HCT116 (cell line): Measurements from ENCODE around the gene LPAR1. TPM values are rescaled to one million over a fixed set of nuclear protein-coding genes. Genes with fewer than 3 reads are reported as not detected.

Source experiments
- ATAC-seq: fragments of 200-7000 bp; cut with Tn5 transposase; 2 replicates; pipeline ENCODE4 v1.9.1; 2020; ENCODE audit warnings: mild to moderate bottlenecking, moderate library complexity
- BruUV-seq: library from RNA; stranded (reverse); fragments of 400-500 nt; replicated peaks from 2 replicates; lab custom pipeline; 2021; lab: Mats Ljungman, UMichigan
- CTCF ChIA-PET: fragments of 300-600 bp; sonication (Branson Sonifier 250); formaldehyde crosslinking; loops from one replicate; lab custom pipeline; 2021; ENCODE audit warnings: antibody characterized with exemption; lab: Charles Lee
- POLR2A ChIA-PET: fragments of 300-600, 350-600 bp; sonication (Branson Sonifier 250); formaldehyde crosslinking; loops from one replicate; lab custom pipeline; 2021; ENCODE audit warnings: antibody characterized with exemption; lab: Charles Lee
- RAD21 ChIA-PET, 2 experiments: fragments of 300-600 bp; sonication (Branson Sonifier 250); formaldehyde crosslinking; loops; one replicate each; lab custom pipeline; 2023; ENCODE audit warnings: low total read pairs in 2 of 2; ENCODE audit not compliant: uncharacterized antibody in 2 of 2, unreplicated experiment in 2 of 2, low non-redundant PET in 1 of 2; lab: Charles Lee
- DNase-seq: peaks from one replicate; pipeline ENCODE4 v3.0.0-alpha.2; 2010; ENCODE audit warnings: low read depth, low spot score
- H2AFZ ChIP-seq: fragments of 200-600 bp; shearing (Covaris generic), sonication (generic); 2 replicates; pipeline ENCODE4 v1.6.1; 2017; ENCODE audit warnings: low read depth, mixed run types, mixed read lengths, antibody characterized with exemption, low read length; ENCODE audit not compliant: poor library complexity, severe bottlenecking
- H3K27ac ChIP-seq: 2 replicates; pipeline ENCODE4 v1.5.1; 2012; ENCODE audit warnings: low read depth, low read length
- H3K27me3 ChIP-seq: fragments of 200-600 bp; sonication (generic); 2 replicates; pipeline ENCODE4 v1.6.1; 2016; ENCODE audit warnings: mixed run types, low read length, mixed read lengths; ENCODE audit not compliant: insufficient read depth
- H3K36me3 ChIP-seq, 2 experiments: fragments of 200-500 bp in 1 of 2; fragments of 200-600 bp in 1 of 2; sonication (Bioruptor generic) in 1 of 2; sonication (generic) in 1 of 2; 2 replicates each; pipeline versions ENCODE4 v1.5.1 to v1.6.1; 2014 to 2016; ENCODE audit warnings: low read length in 2 of 2, inconsistent platforms in 1 of 2, mixed read lengths in 1 of 2, mixed run types in 1 of 2; ENCODE audit not compliant: insufficient read depth in 2 of 2, control insufficient read depth in 1 of 2
- H3K4me1 ChIP-seq, 2 experiments: fragments of 200-600 bp in 1 of 2; sonication (generic) in 1 of 2; 2 replicates each; pipeline versions ENCODE4 v1.5.1 to v1.6.1; 2012 to 2017; ENCODE audit warnings: low read length in 2 of 2, inconsistent platforms in 1 of 2, mild to moderate bottlenecking in 1 of 2, mixed read lengths in 1 of 2, mixed run types in 1 of 2, moderate library complexity in 1 of 2; ENCODE audit not compliant: insufficient read depth in 2 of 2, control insufficient read depth in 1 of 2
- H3K4me2 ChIP-seq: fragments of 200-600 bp; sonication (generic); 2 replicates; pipeline ENCODE4 v1.6.1; 2017; ENCODE audit warnings: mixed run types, low read length, mixed read lengths
- H3K4me3 ChIP-seq, 2 experiments: fragments of 200-600 bp in 1 of 2; sonication (generic) in 1 of 2; replicated peaks in 1 of 2; 2 replicates each; pipeline ENCODE4 v1.5.1; 2011 to 2016; ENCODE audit warnings: low read length in 2 of 2, control low read depth in 1 of 2, low read depth in 1 of 2, mild to moderate bottlenecking in 1 of 2, mixed read lengths in 1 of 2, mixed run types in 1 of 2
- H3K79me2 ChIP-seq: fragments of 200-600 bp; sonication (generic); 2 replicates; pipeline ENCODE4 v1.6.1; 2017; ENCODE audit warnings: mild to moderate bottlenecking, mixed run types, low read length, moderate library complexity, mixed read lengths; ENCODE audit not compliant: insufficient read depth
- H3K9ac ChIP-seq: fragments of 200-600 bp; sonication (generic); 2 replicates; pipeline ENCODE4 v1.6.1; 2016; ENCODE audit warnings: low read length, mixed read lengths
- H3K9me2 ChIP-seq: fragments of 200-600 bp; sonication (generic), shearing (Covaris generic); 2 replicates; pipeline ENCODE4 v1.6.1; 2017; ENCODE audit warnings: mixed run types, mild to moderate bottlenecking, moderate library complexity; ENCODE audit not compliant: insufficient read depth
- H3K9me3 ChIP-seq, 2 experiments: fragments of 200-500 bp in 1 of 2; fragments of 200-600 bp in 1 of 2; sonication (Bioruptor generic) in 1 of 2; sonication (generic) in 1 of 2; 2 replicates each; pipeline ENCODE4 v1.6.1; 2014 to 2017; ENCODE audit warnings: low read length in 2 of 2, mixed read lengths in 2 of 2, inconsistent platforms in 1 of 2, low read depth in 1 of 2, mild to moderate bottlenecking in 1 of 2, mixed run types in 1 of 2, moderate library complexity in 1 of 2; ENCODE audit not compliant: control insufficient read depth in 1 of 2, insufficient read depth in 1 of 2
- H4K20me1 ChIP-seq: fragments of 200-600 bp; sonication (generic), shearing (Covaris generic); 2 replicates; pipeline ENCODE4 v1.6.1; 2017; ENCODE audit warnings: mixed run types, mild to moderate bottlenecking, moderate library complexity; ENCODE audit not compliant: insufficient read depth
- CEBPB ChIP-seq: IDR thresholded peaks from 2 replicates; pipeline ENCODE4 v1.6.1; 2012; ENCODE audit warnings: low read depth
- EGR1 ChIP-seq: IDR thresholded peaks from 2 replicates; pipeline ENCODE4 v1.6.1; 2012; ENCODE audit warnings: low read depth
- ELF1 ChIP-seq: IDR thresholded peaks from 2 replicates; pipeline ENCODE4 v1.6.1; 2012; ENCODE audit warnings: low read depth, borderline replicate concordance
- EZH2 ChIP-seq: fragments of 200-600 bp; sonication (generic); IDR thresholded peaks from 2 replicates; pipeline ENCODE4 v1.6.1; 2017; ENCODE audit warnings: antibody characterized with exemption, mixed run types
- EZH2phosphoT487 ChIP-seq: fragments of 200-600 bp; IDR thresholded peaks from 2 replicates; pipeline ENCODE4 v1.6.1; 2018; ENCODE audit warnings: antibody characterized with exemption, borderline replicate concordance
- FOSL1 ChIP-seq: IDR thresholded peaks from 2 replicates; pipeline ENCODE4 v1.6.1; 2012; ENCODE audit warnings: low read depth
- JUND ChIP-seq: IDR thresholded peaks from 2 replicates; pipeline ENCODE4 v1.6.1; 2012
- POLR2A ChIP-seq: IDR thresholded peaks from 2 replicates; pipeline ENCODE4 v1.7.0; 2011; ENCODE audit warnings: borderline replicate concordance; ENCODE audit not compliant: insufficient read depth, insufficient read length; ENCODE audit errors: extremely low read depth
- RAD21 ChIP-seq: IDR thresholded peaks from 2 replicates; pipeline ENCODE4 v1.6.1; 2012; ENCODE audit warnings: low read depth, mild to moderate bottlenecking
- SIN3A ChIP-seq: IDR thresholded peaks from 2 replicates; pipeline ENCODE4 v1.6.1; 2012; ENCODE audit warnings: low read depth
- SP1 ChIP-seq: IDR thresholded peaks from 2 replicates; pipeline ENCODE4 v1.6.1; 2012; ENCODE audit warnings: low read depth
- SRF ChIP-seq: IDR thresholded peaks from 2 replicates; pipeline ENCODE4 v1.6.1; 2012; ENCODE audit warnings: low read depth
- TCF7L2 ChIP-seq: IDR thresholded peaks from 2 replicates; pipeline ENCODE4 v1.7.0; 2011; ENCODE audit warnings: borderline replicate concordance, inconsistent platforms; ENCODE audit not compliant: insufficient read depth, insufficient read length; ENCODE audit errors: extremely low read depth
- YY1 ChIP-seq: IDR thresholded peaks from 2 replicates; pipeline ENCODE4 v1.6.1; 2011; ENCODE audit warnings: low read length, low read depth, moderate library complexity, mild to moderate bottlenecking; ENCODE audit not compliant: insufficient replicate concordance; ENCODE audit errors: extremely low read depth
- ZFX ChIP-seq: fragments of 450-650 bp; IDR thresholded peaks from 2 replicates; pipeline ENCODE4 v1.6.1; 2017
- ZNF274 ChIP-seq: fragments of 200-500 bp; sonication (Bioruptor generic); IDR thresholded peaks from 2 replicates; pipeline ENCODE4 v1.6.1; 2014; ENCODE audit warnings: mild to moderate bottlenecking, low read depth, low read length, inconsistent platforms
- intact Hi-C: fragments of 100-400 bp; cut with micrococcal nuclease; formaldehyde crosslinking; loops from 2 replicates; pipeline ENCODE4 v1.10.0; 2022
- total RNA-seq: library from RNA; stranded (reverse); gene quantifications from one replicate; pipeline ENCODE4 v1.2.1, GENCODE V29; 2021; ENCODE audit not compliant: unreplicated experiment
- TF ChIP-seq, protein P1 (sequence below): IDR thresholded peaks from 2 replicates; pipeline ENCODE4 v1.6.1; 2011; ENCODE audit warnings: mild to moderate bottlenecking, low read length, moderate library complexity; ENCODE audit not compliant: insufficient replicate concordance; ENCODE audit errors: extremely low read depth
- TF ChIP-seq, protein P2 (sequence below): IDR thresholded peaks from 2 replicates; pipeline ENCODE4 v1.6.1; 2012; ENCODE audit warnings: low read depth
- TF ChIP-seq, protein P3 (sequence below): IDR thresholded peaks from 2 replicates; pipeline ENCODE4 v1.6.1; 2012

The LPAR1 gene
- total RNA-seq, 1 experiment from 2014 or later: 7.4 TPM

DNA sequence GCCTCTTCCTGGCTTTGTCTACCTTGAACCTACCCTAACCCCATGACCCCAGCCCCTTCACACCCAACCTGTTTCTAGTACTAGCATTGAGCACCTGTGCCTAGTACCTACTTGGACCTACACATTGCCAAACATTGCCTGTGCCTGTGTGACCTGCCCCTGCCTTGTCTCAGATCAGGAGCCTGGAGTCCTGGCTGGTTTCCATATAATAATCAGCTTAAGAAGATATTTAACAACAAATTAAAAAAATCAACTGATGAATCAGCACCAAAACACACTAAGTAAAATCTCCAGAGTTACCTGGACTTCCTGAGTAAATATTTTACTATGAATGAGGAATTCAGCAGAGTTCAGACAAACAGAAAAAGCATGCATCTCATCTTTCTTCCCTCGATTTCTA is 17.7 kb downstream of the LPAR1 start (continued):
- TF ChIP-seq, protein P1, sequence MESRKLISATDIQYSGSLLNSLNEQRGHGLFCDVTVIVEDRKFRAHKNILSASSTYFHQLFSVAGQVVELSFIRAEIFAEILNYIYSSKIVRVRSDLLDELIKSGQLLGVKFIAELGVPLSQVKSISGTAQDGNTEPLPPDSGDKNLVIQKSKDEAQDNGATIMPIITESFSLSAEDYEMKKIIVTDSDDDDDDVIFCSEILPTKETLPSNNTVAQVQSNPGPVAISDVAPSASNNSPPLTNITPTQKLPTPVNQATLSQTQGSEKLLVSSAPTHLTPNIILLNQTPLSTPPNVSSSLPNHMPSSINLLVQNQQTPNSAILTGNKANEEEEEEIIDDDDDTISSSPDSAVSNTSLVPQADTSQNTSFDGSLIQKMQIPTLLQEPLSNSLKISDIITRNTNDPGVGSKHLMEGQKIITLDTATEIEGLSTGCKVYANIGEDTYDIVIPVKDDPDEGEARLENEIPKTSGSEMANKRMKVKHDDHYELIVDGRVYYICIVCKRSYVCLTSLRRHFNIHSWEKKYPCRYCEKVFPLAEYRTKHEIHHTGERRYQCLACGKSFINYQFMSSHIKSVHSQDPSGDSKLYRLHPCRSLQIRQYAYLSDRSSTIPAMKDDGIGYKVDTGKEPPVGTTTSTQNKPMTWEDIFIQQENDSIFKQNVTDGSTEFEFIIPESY: no peak
- TF ChIP-seq EZH2phosphoT487 (no peak), CEBPB (no peak)

DNA sequence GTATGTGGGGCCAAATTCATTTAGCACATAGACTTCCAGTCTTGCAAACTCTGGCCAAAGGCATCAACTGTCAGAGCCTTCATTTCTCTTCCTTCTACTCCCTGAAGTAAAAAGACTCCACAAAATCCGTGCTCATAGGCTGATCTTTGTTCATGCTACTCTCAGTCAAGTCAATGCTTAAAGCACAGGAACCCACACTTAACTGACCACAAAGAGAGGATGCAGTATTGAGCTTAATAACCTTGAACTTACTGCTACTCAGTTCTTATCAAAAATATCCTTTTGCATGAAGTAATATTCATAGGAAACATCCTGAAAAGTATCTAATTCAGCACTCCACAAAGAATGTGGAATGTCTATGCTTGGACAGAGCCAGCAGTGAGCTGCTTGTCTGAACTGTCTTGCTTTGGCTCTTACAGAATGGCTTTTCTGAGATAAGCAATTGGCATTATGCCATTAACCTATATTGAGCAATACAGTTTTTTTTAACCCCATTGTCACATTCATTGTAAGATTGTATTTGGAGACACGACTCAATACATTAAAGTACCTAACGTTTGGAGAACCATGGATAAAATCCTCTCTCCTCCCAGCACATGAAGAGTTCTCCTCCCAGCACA is 21.7 kb downstream of the LPAR1 start:
- RAD21 ChIA-PET: no interaction called here
- CTCF ChIA-PET: no interaction called here
- Histone ChIP-seq H3K79me2 (no peaks in the 10 kb centered on the region), H3K9me3 (no peaks in the 10 kb centered on the region), H2AFZ (no peak overlapping the region), H3K36me3 (no peaks in the 10 kb centered on the region), H3K9ac (no peak overlapping the region), H3K27me3 (no peaks in the 10 kb centered on the region), H3K4me1 (no peaks in the 10 kb centered on the region), H4K20me1 (no peaks in the 10 kb centered on the region), H3K27ac (no peak overlapping the region), H3K4me3 (no peak overlapping the region), H3K9me2 (no peaks in the 10 kb centered on the region), H3K4me2 (no peak overlapping the region)
- POLR2A ChIA-PET: no interaction called here
- BruUV-seq: no TSS peak
- DNase-seq (no peak), ATAC-seq (no peak)
- intact Hi-C loops: no loop called here
- TF ChIP-seq JUND (no peak), RAD21 (no peak), SP1 (no peak), YY1 (no peak), EZH2phosphoT487 (no peak), POLR2A (no peak), ZFX (no peak), ZNF274 (no peak), SIN3A (no peak), SRF (no peak), EZH2 (no peak), TCF7L2 (no peak), ELF1 (no peak), FOSL1 (no peak), EGR1 (no peak)
- TF ChIP-seq, protein P2, sequence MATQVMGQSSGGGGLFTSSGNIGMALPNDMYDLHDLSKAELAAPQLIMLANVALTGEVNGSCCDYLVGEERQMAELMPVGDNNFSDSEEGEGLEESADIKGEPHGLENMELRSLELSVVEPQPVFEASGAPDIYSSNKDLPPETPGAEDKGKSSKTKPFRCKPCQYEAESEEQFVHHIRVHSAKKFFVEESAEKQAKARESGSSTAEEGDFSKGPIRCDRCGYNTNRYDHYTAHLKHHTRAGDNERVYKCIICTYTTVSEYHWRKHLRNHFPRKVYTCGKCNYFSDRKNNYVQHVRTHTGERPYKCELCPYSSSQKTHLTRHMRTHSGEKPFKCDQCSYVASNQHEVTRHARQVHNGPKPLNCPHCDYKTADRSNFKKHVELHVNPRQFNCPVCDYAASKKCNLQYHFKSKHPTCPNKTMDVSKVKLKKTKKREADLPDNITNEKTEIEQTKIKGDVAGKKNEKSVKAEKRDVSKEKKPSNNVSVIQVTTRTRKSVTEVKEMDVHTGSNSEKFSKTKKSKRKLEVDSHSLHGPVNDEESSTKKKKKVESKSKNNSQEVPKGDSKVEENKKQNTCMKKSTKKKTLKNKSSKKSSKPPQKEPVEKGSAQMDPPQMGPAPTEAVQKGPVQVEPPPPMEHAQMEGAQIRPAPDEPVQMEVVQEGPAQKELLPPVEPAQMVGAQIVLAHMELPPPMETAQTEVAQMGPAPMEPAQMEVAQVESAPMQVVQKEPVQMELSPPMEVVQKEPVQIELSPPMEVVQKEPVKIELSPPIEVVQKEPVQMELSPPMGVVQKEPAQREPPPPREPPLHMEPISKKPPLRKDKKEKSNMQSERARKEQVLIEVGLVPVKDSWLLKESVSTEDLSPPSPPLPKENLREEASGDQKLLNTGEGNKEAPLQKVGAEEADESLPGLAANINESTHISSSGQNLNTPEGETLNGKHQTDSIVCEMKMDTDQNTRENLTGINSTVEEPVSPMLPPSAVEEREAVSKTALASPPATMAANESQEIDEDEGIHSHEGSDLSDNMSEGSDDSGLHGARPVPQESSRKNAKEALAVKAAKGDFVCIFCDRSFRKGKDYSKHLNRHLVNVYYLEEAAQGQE: no peak
- TF ChIP-seq, protein P3, sequence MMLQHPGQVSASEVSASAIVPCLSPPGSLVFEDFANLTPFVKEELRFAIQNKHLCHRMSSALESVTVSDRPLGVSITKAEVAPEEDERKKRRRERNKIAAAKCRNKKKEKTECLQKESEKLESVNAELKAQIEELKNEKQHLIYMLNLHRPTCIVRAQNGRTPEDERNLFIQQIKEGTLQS: no peak
- TF ChIP-seq, protein P1: no peak
